ENCODE data around the gene RFX3.
A peak's percentile ranks its signal among the peaks of the same experiment; 100 is the strongest.

Gene RFX3

DNA sequence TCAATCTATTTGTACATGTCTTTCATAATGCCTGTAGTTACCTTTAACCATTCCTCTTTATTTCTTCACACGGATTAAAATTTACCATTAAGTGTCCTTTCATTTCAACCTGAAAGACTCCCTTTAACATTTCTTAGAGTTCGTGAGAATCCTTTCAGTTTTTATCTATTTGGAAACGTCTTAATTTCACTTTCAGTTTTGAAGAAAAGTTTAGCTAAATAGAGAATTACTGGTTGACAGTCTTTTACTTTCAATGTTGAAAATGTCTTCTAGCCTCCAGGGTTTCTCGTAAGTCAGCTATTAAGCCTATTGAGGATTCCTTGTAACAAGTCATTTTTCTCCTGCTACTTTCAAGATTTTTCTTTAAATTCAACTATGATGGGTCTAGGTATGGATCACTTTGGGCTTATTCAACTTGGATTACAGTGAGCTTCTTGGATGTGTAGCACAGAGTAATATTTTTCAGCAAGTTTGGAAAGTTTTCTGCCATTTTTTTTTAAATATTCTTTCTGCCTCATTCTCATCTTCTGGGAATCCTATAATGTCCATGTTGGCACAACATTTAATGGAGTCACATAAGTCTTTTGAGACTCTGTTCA lies 48.5 kb downstream of the RFX3 start:
- H3K9me2 ChIP-seq (replicated peaks; ENCODE audit: control insufficient read depth, low read length) = no peaks in the 10 kb centered on the region
- peak overlapping the region; percentile 51 for H3K4me3 ChIP-seq (ENCODE audit: low read length)
- no peaks in the 10 kb centered on the region for H3K27me3 ChIP-seq (ENCODE audit: control insufficient read depth, low read length)
- peaks cover 30% of the 10 kb centered on the region for H3K36me3 ChIP-seq (ENCODE audit: control insufficient read depth, low read length)
- H3F3A ChIP-seq (ENCODE audit: control insufficient read depth, insufficient read depth) = peaks cover 21% of the 10 kb centered on the region
- peaks cover 68% of the 10 kb centered on the region for H3K4me1 ChIP-seq (ENCODE audit: control insufficient read depth, low read length)
- H3K9me3 ChIP-seq (ENCODE audit: control insufficient read depth, insufficient read depth, low read length) = peaks cover 7% of the 10 kb centered on the region; the same call in 1 of the 2 replicates
- peak overlapping the region; percentile 71 for H3K4me2 ChIP-seq (ENCODE audit: low read length)
- H3K79me2 ChIP-seq (ENCODE audit: control insufficient read depth, low read length) = no peaks in the 10 kb centered on the region; the same call in 1 of the 2 replicates
- no peak overlapping the region for H3K27ac ChIP-seq (ENCODE audit: low read depth, low read length)
- no peak for TF ChIP-seq EZH2phosphoT487 (IDR thresholded peaks at IDR 0.05; ENCODE audit: borderline replicate concordance, low read length)
- TF ChIP-seq, protein P1, sequence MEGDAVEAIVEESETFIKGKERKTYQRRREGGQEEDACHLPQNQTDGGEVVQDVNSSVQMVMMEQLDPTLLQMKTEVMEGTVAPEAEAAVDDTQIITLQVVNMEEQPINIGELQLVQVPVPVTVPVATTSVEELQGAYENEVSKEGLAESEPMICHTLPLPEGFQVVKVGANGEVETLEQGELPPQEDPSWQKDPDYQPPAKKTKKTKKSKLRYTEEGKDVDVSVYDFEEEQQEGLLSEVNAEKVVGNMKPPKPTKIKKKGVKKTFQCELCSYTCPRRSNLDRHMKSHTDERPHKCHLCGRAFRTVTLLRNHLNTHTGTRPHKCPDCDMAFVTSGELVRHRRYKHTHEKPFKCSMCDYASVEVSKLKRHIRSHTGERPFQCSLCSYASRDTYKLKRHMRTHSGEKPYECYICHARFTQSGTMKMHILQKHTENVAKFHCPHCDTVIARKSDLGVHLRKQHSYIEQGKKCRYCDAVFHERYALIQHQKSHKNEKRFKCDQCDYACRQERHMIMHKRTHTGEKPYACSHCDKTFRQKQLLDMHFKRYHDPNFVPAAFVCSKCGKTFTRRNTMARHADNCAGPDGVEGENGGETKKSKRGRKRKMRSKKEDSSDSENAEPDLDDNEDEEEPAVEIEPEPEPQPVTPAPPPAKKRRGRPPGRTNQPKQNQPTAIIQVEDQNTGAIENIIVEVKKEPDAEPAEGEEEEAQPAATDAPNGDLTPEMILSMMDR (IDR thresholded peaks at IDR 0.05; ENCODE audit: low read depth, low read length, poor library complexity, severe bottlenecking) = no peak
- H4K20me1 ChIP-seq (ENCODE audit: control insufficient read depth, insufficient read depth, low read depth, low read length) = no peaks in the 10 kb centered on the region

- H3K4me2 ChIP-seq (ENCODE audit: low read length) = no peak overlapping the region
- peaks cover 61% of the 10 kb centered on the region for H3K4me1 ChIP-seq (ENCODE audit: control insufficient read depth, low read length)
- H3F3A ChIP-seq (ENCODE audit: control insufficient read depth, insufficient read depth) = peaks cover 16% of the 10 kb centered on the region
- H3K27ac ChIP-seq (ENCODE audit: low read depth, low read length) = no peak overlapping the region
- peaks cover 27% of the 10 kb centered on the region for H3K36me3 ChIP-seq (ENCODE audit: control insufficient read depth, low read length)
- H3K79me2 ChIP-seq (ENCODE audit: control insufficient read depth, low read length) = no peaks in the 10 kb centered on the region; the same call in 1 of the 2 replicates
- peaks cover 7% of the 10 kb centered on the region; the same call in 1 of the 2 replicates for H3K9me3 ChIP-seq (ENCODE audit: control insufficient read depth, insufficient read depth, low read length)
- no peak overlapping the region for H3K4me3 ChIP-seq (ENCODE audit: low read length)
- no peaks in the 10 kb centered on the region for H3K9me2 ChIP-seq (replicated peaks; ENCODE audit: control insufficient read depth, low read length)
- no peaks in the 10 kb centered on the region for H4K20me1 ChIP-seq (ENCODE audit: control insufficient read depth, insufficient read depth, low read depth, low read length)
- TF ChIP-seq EZH2phosphoT487 (IDR thresholded peaks at IDR 0.05; ENCODE audit: borderline replicate concordance, low read length) = no peak
- TF ChIP-seq, protein P1 (IDR thresholded peaks at IDR 0.05; ENCODE audit: low read depth, low read length, poor library complexity, severe bottlenecking) = no peak
- no peaks in the 10 kb centered on the region for H3K27me3 ChIP-seq (ENCODE audit: control insufficient read depth, low read length)
Measured at GRCh38 chr9:3475300-3476020, 50.3 kb downstream of the RFX3 start.

GRCh38 chr9:3474821-3475220 lies 51.0 kb downstream of the RFX3 start:
- Histone ChIP-seq H3K36me3 (ENCODE audit: control insufficient read depth, low read length) (peaks cover 21% of the 10 kb centered on the region), H3K9me3 (ENCODE audit: control insufficient read depth, insufficient read depth, low read length) (peaks cover 7% of the 10 kb centered on the region; the same call in 1 of the 2 replicates), H3K79me2 (ENCODE audit: control insufficient read depth, low read length) (no peaks in the 10 kb centered on the region; the same call in 1 of the 2 replicates), H3K4me2 (ENCODE audit: low read length) (no peak overlapping the region), H3K4me1 (ENCODE audit: control insufficient read depth, low read length) (peaks cover 54% of the 10 kb centered on the region), H3K27ac (ENCODE audit: low read depth, low read length) (no peak overlapping the region), H4K20me1 (ENCODE audit: control insufficient read depth, insufficient read depth, low read depth, low read length) (no peaks in the 10 kb centered on the region), H3K27me3 (ENCODE audit: control insufficient read depth, low read length) (no peaks in the 10 kb centered on the region), H3K9me2 (replicated peaks; ENCODE audit: control insufficient read depth, low read length) (no peaks in the 10 kb centered on the region), H3F3A (ENCODE audit: control insufficient read depth, insufficient read depth) (peaks cover 9% of the 10 kb centered on the region), H3K4me3 (ENCODE audit: low read length) (no peak overlapping the region)
- no peak for TF ChIP-seq EZH2phosphoT487 (IDR thresholded peaks at IDR 0.05; ENCODE audit: borderline replicate concordance, low read length)
- TF ChIP-seq, protein P1 (IDR thresholded peaks at IDR 0.05; ENCODE audit: low read depth, low read length, poor library complexity, severe bottlenecking) = no peak

Measured in DOHH2 (cell line).